Panc1 (cell line): ENCODE measurements around the gene MCTP1. TPM values are rescaled to one million over a fixed set of nuclear protein-coding genes. Genes with fewer than 3 reads are reported as not detected.

ENCODE experiments used
- ATAC-seq: fragments of 200-7000 bp; cut with Tn5 transposase; 2 replicates; pipeline ENCODE4 v1.9.1; 2020; ENCODE audit warnings: mild to moderate bottlenecking, moderate library complexity
- BruUV-seq: library from RNA; stranded (reverse); fragments of 400-500 nt; replicated peaks from 2 replicates; lab custom pipeline; 2021; lab: Mats Ljungman, UMichigan
- CTCF ChIA-PET: fragments of 300-600 bp; sonication (Branson Sonifier 250); formaldehyde crosslinking; loops from one replicate; lab custom pipeline; 2022; ENCODE audit warnings: antibody characterized with exemption; lab: Charles Lee
- POLR2A ChIA-PET: fragments of 300-600 bp; sonication (Branson Sonifier 250); formaldehyde crosslinking; loops from one replicate; lab custom pipeline; 2022; ENCODE audit warnings: antibody characterized with exemption; lab: Charles Lee
- DNase-seq: peaks from one replicate; pipeline ENCODE4 v3.0.0-alpha.2; 2010; ENCODE audit warnings: low read depth, low spot score
- H3K27ac ChIP-seq: 2 replicates; pipeline ENCODE4 v1.5.1; 2011; ENCODE audit warnings: mild to moderate bottlenecking, low read length, inconsistent platforms
- H3K27me3 ChIP-seq: fragments of 200-500 bp; sonication (Bioruptor generic); 2 replicates; pipeline ENCODE4 v1.6.0; 2014; ENCODE audit warnings: low read length, inconsistent platforms; ENCODE audit not compliant: control insufficient read depth, insufficient read depth
- H3K36me3 ChIP-seq: fragments of 200-500 bp; sonication (Bioruptor generic); 2 replicates; pipeline ENCODE4 v1.5.1; 2014; ENCODE audit warnings: inconsistent platforms, mild to moderate bottlenecking, low read length, moderate library complexity; ENCODE audit not compliant: control insufficient read depth, insufficient read depth
- H3K4me1 ChIP-seq: 2 replicates; pipeline ENCODE4 v1.5.1; 2011; ENCODE audit warnings: inconsistent platforms, mild to moderate bottlenecking, low read length, moderate library complexity; ENCODE audit not compliant: control insufficient read depth, insufficient read depth
- H3K4me3 ChIP-seq, 2 experiments: 2 replicates each; pipeline ENCODE4 v1.5.1; 2011 to 2012; ENCODE audit warnings: low read depth in 2 of 2, low read length in 2 of 2, mild to moderate bottlenecking in 2 of 2, inconsistent platforms in 1 of 2, moderate library complexity in 1 of 2
- H3K9me3 ChIP-seq: fragments of 200-500 bp; sonication (Bioruptor generic); 2 replicates; pipeline ENCODE4 v1.5.1; 2014; ENCODE audit warnings: low read depth, mild to moderate bottlenecking, inconsistent platforms, low read length, moderate library complexity; ENCODE audit not compliant: control insufficient read depth, insufficient read depth
- CTCF ChIP-seq: fragments of 450-650 bp; IDR thresholded peaks from 2 replicates; pipeline ENCODE4 v1.5.1; 2017; ENCODE audit warnings: mild to moderate bottlenecking
- POLR2AphosphoS5 ChIP-seq: IDR thresholded peaks from 2 replicates; pipeline ENCODE4 v1.6.1; 2012; ENCODE audit warnings: mild to moderate bottlenecking, low read depth, low read length, moderate library complexity
- REST ChIP-seq, 2 experiments: IDR thresholded peaks; 2 replicates each; pipeline ENCODE4 v1.6.1; 2011 to 2012; ENCODE audit warnings: low read depth in 2 of 2, control low read depth in 1 of 2, low read length in 1 of 2, mild to moderate bottlenecking in 1 of 2, moderate library complexity in 1 of 2; ENCODE audit not compliant: insufficient read depth in 1 of 2
- SIN3A ChIP-seq: IDR thresholded peaks from 2 replicates; pipeline ENCODE4 v1.6.1; 2012; ENCODE audit warnings: low read depth, mild to moderate bottlenecking, low read length, moderate library complexity, borderline replicate concordance; ENCODE audit not compliant: insufficient read depth
- TCF7L2 ChIP-seq: IDR thresholded peaks from 2 replicates; pipeline ENCODE4 v1.6.1; 2011; ENCODE audit warnings: mild to moderate bottlenecking, low read depth, low read length, inconsistent platforms
- in situ Hi-C: cut with HindIII; loops from 2 replicates; pipeline ENCODE4 v1.10.0; 2016; ENCODE audit warnings: low sequenced_read_pairs, low pct_unique_long_range_greater_than_20kb
- intact Hi-C: fragments of 100-400 bp; cut with micrococcal nuclease; formaldehyde crosslinking; loops from one replicate; pipeline ENCODE4 v1.10.0; 2022; ENCODE audit not compliant: unreplicated experiment
- total RNA-seq: library from RNA; stranded (reverse); gene quantifications from one replicate; pipeline ENCODE4 v1.2.1, GENCODE V29; 2021; ENCODE audit not compliant: unreplicated experiment

The MCTP1 gene
- total RNA-seq, 1 experiment from 2014 or later: 39.8 TPM

DNA sequence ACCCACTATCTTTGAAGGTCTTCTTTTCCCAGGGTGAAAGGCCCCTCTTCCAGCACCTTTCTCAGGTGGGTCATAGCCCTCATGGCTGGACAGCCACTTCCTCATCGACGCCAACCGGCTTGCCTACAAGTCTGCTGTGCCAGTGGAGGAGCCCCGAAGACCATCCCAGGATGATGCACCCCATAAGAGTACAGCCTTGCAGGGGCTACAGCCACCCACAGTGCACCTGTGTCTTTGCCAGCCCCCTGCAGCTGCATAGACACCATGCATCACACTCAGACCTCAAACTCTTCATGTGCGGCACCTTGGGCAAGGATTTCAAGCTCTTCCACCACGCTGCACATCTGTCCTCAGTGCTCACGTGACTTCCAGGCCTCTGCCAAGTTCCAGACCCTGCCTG, 493.1 kb downstream of the MCTP1 start:
- no peak overlapping the region for H3K4me3 ChIP-seq
- H3K36me3 ChIP-seq: no peaks in the 10 kb centered on the region
- no peak overlapping the region for H3K27ac ChIP-seq
- TF ChIP-seq REST (IDR thresholded peaks at IDR 0.05; ENCODE audit: insufficient read depth in 1 of 2, low read depth in 2 of 2, low read length in 1 of 2): no peak
- no peak for TF ChIP-seq CTCF
- TF ChIP-seq SIN3A: no peak
- TF ChIP-seq TCF7L2: no peak
- no peak for TF ChIP-seq POLR2AphosphoS5
- in situ Hi-C loops (no loop called here), intact Hi-C loops (no loop called here)
- BruUV-seq: no TSS peak
- CTCF ChIA-PET: no interaction called here
- no peaks in the 10 kb centered on the region for H3K27me3 ChIP-seq
- DNase-seq (no peak), ATAC-seq (no peak)
- no peaks in the 10 kb centered on the region for H3K9me3 ChIP-seq
- POLR2A ChIA-PET: no interaction called here
- no peaks in the 10 kb centered on the region for H3K4me1 ChIP-seq

DNA sequence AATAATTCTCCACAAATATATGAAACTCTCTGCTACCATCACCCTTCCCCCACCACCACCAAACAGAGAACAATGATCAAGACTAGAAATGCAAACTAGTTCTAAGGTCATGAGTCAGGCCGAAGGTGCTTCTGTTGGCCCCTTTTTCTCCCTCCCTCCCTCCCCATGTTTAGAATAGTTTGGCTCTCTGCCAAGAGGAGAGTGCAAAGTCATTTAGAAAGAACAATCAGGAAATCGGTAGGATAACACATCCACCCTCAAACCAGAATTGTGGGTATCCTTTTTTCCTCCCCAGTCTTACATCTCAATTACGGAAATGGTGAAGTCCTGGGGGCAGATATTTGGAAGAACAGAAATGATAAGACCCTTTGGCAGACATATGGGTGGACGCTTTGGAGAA, 496.4 kb downstream of the MCTP1 start:
- H3K4me1 ChIP-seq: no peaks in the 10 kb centered on the region
- ChIA-PET CTCF (no interaction called here), POLR2A (no interaction called here)
- H3K27me3 ChIP-seq: no peaks in the 10 kb centered on the region
- no peaks in the 10 kb centered on the region for H3K36me3 ChIP-seq
- intact Hi-C loops (no loop called here), in situ Hi-C loops (no loop called here)
- no peak overlapping the region for H3K27ac ChIP-seq
- ATAC-seq: no peak
- no TSS peak for BruUV-seq
- no peak for TF ChIP-seq POLR2AphosphoS5
- no peak for TF ChIP-seq TCF7L2
- no peak for TF ChIP-seq SIN3A
- no peak for TF ChIP-seq CTCF
- TF ChIP-seq REST (IDR thresholded peaks at IDR 0.05; ENCODE audit: insufficient read depth in 1 of 2, low read depth in 2 of 2, low read length in 1 of 2): no peak
- H3K4me3 ChIP-seq: no peak overlapping the region
- no peak for DNase-seq
- no peaks in the 10 kb centered on the region for H3K9me3 ChIP-seq
